Tibial nerve (tissue), 4 donors: ENCODE measurements around the gene STAT5B.

Experiments used
- EP300 ChIP-seq, 2 donors: sonication (generic); formaldehyde crosslinking; IDR thresholded peaks; one replicate each; pipeline ENCODE4 v1.6.1; 2017; ENCODE audit warnings: antibody characterized with exemption in 2 of 2, mild to moderate bottlenecking in 1 of 2
- POLR2A ChIP-seq, 2 donors: fragments of 450-650 bp; IDR thresholded peaks; one replicate each; pipeline ENCODE4 v1.6.1; 2017; ENCODE audit warnings: antibody characterized with exemption in 2 of 2, mild to moderate bottlenecking in 2 of 2, moderate library complexity in 2 of 2
- TF ChIP-seq, protein P1 (sequence below), 5 experiments: fragments of 200-600 bp in 3 of 5; fragments of 450-650 bp in 2 of 5; sonication (generic) in 3 of 5; IDR thresholded peaks; one replicate each; pipeline ENCODE4 v1.5.1; 2016 to 2019; ENCODE audit warnings: antibody characterized with exemption in 5 of 5, mild to moderate bottlenecking in 3 of 5, moderate library complexity in 2 of 5

DNA sequence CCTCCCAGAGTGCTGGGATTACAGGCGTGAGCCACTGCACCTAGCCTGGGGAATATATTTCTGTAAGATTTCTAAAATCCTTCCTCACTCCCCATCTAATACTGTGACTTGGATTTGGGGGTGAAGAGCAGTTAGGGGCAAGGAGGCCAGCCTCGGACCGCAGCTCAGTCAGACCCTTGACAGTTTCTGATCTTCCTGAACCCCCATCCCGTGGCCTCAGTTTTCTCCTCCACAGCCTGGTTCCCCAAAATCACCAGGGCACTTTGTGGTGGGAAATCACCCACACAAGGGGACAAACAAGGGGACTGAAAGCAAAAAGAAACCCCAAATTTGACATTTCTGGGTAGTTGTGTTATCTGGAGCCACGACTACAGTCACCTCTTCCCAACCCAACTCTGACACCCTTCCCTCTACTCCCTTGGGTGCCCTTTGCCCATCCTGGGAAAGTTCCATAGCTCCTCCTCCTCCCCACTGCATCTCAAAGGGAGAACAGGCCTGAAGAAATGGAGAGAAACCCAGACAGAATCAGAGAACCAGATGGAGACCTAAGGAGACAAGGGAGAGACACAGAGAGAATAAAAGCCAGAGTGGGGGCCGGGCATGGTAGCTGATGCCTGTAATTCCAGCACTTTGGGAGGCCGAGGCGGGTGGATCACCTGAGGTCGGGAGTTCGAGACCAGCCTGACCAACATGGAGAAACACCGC lies 9.3 kb upstream of the STAT5B start:
- TF ChIP-seq, protein P1, sequence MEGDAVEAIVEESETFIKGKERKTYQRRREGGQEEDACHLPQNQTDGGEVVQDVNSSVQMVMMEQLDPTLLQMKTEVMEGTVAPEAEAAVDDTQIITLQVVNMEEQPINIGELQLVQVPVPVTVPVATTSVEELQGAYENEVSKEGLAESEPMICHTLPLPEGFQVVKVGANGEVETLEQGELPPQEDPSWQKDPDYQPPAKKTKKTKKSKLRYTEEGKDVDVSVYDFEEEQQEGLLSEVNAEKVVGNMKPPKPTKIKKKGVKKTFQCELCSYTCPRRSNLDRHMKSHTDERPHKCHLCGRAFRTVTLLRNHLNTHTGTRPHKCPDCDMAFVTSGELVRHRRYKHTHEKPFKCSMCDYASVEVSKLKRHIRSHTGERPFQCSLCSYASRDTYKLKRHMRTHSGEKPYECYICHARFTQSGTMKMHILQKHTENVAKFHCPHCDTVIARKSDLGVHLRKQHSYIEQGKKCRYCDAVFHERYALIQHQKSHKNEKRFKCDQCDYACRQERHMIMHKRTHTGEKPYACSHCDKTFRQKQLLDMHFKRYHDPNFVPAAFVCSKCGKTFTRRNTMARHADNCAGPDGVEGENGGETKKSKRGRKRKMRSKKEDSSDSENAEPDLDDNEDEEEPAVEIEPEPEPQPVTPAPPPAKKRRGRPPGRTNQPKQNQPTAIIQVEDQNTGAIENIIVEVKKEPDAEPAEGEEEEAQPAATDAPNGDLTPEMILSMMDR (IDR thresholded peaks at IDR 0.05), result no peak
- TF ChIP-seq EP300 (IDR thresholded peaks at IDR 0.05) (no peak), POLR2A (IDR thresholded peaks at IDR 0.05) (no peak)
